Duodenal mucosa (tissue), 2 donors: ENCODE results near the gene SOCS7.

Experiments used
- H3K27ac ChIP-seq: one replicate; pipeline ENCODE4 v1.7.0; 2013; ENCODE audit warnings: low read depth, low read length
- H3K27me3 ChIP-seq, 2 donors: one replicate each; pipeline ENCODE4 v1.7.0; 2013; ENCODE audit warnings: low read length in 2 of 2, control low read depth in 1 of 2; ENCODE audit not compliant: insufficient read depth in 2 of 2, control insufficient read depth in 1 of 2
- H3K36me3 ChIP-seq, 2 donors: one replicate each; pipeline ENCODE4 v1.7.0; 2013; ENCODE audit warnings: low read length in 2 of 2, control low read depth in 1 of 2; ENCODE audit not compliant: insufficient read depth in 2 of 2, control insufficient read depth in 1 of 2
- H3K4me1 ChIP-seq, 2 donors: one replicate each; pipeline ENCODE4 v1.7.0; 2013; ENCODE audit warnings: low read length in 2 of 2, control low read depth in 1 of 2; ENCODE audit not compliant: insufficient read depth in 2 of 2, control insufficient read depth in 1 of 2
- H3K4me3 ChIP-seq, 2 donors: one replicate each; pipeline ENCODE4 v1.7.0; 2013; ENCODE audit warnings: low read length in 2 of 2, low read depth in 1 of 2
- H3K9ac ChIP-seq, 2 donors: one replicate each; pipeline ENCODE4 v1.7.0; 2013; ENCODE audit warnings: low read length in 2 of 2, low read depth in 1 of 2
- H3K9me3 ChIP-seq, 2 donors: one replicate each; pipeline ENCODE4 v1.7.0; 2013; ENCODE audit warnings: low read length in 2 of 2, control low read depth in 1 of 2; ENCODE audit not compliant: control insufficient read depth in 1 of 2

Gene SOCS7

DNA sequence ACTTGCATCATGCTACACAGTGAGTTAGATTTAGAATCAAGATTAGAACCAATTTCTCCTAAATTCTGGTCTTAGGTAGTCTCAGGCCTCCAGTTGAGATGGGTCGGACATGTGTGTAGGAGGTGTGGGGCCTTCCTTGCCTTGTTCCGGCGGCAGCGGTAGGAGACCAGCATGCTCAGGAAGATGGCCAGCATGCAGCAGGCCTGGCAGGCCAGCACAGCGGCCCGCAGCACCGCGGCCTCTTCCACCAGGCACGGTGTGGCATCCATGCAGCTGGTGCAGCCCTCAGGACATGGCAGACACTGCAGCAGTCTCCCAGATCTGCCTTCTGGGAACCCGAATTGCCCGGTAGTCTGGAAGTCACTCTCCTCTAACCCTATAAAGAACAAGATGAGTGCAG, 14.8 kb upstream of the SOCS7 start:
- H3K4me1 ChIP-seq = peaks cover 0 to 9% of the 10 kb centered on the region in 2 donors
- H3K4me3 ChIP-seq = no peak overlapping the region
- no peak overlapping the region for H3K27ac ChIP-seq
- H3K9ac ChIP-seq = no peak overlapping the region
- H3K9me3 ChIP-seq = no peaks in the 10 kb centered on the region
- no peaks in the 10 kb centered on the region for H3K36me3 ChIP-seq
- H3K27me3 ChIP-seq = no peaks in the 10 kb centered on the region

- Histone ChIP-seq H3K4me1 (peaks cover 0 to 9% of the 10 kb centered on the region in 2 donors), H3K4me3 (no peak overlapping the region), H3K27me3 (no peaks in the 10 kb centered on the region), H3K27ac (no peak overlapping the region), H3K9me3 (no peaks in the 10 kb centered on the region), H3K36me3 (no peaks in the 10 kb centered on the region), H3K9ac (no peak overlapping the region)
Measured at GRCh38 chr17:38338053-38338452, 13.6 kb upstream of the SOCS7 start.

GRCh38 chr17:38338535-38338934, 13.1 kb upstream of the SOCS7 start:
- no peak overlapping the region for H3K27ac ChIP-seq

GRCh38 chr17:38339891-38340290, 11.8 kb upstream of the SOCS7 start:
- Histone ChIP-seq H3K36me3 (no peaks in the 10 kb centered on the region), H3K27me3 (peaks cover 4 to 8% of the 10 kb centered on the region in 2 donors), H3K9ac (no peak overlapping the region), H3K4me1 (peaks cover 0 to 9% of the 10 kb centered on the region in 2 donors), H3K9me3 (no peaks in the 10 kb centered on the region), H3K27ac (no peak overlapping the region), H3K4me3 (no peak overlapping the region)

More at GRCh38 chr17:38338535-38338934, 13.1 kb upstream of the SOCS7 start:
- no peak overlapping the region for H3K9ac ChIP-seq
- no peaks in the 10 kb centered on the region for H3K9me3 ChIP-seq
- H3K36me3 ChIP-seq = no peaks in the 10 kb centered on the region
- no peaks in the 10 kb centered on the region for H3K27me3 ChIP-seq
- H3K4me1 ChIP-seq = peaks cover 0 to 9% of the 10 kb centered on the region in 2 donors
- no peak overlapping the region for H3K4me3 ChIP-seq

DNA sequence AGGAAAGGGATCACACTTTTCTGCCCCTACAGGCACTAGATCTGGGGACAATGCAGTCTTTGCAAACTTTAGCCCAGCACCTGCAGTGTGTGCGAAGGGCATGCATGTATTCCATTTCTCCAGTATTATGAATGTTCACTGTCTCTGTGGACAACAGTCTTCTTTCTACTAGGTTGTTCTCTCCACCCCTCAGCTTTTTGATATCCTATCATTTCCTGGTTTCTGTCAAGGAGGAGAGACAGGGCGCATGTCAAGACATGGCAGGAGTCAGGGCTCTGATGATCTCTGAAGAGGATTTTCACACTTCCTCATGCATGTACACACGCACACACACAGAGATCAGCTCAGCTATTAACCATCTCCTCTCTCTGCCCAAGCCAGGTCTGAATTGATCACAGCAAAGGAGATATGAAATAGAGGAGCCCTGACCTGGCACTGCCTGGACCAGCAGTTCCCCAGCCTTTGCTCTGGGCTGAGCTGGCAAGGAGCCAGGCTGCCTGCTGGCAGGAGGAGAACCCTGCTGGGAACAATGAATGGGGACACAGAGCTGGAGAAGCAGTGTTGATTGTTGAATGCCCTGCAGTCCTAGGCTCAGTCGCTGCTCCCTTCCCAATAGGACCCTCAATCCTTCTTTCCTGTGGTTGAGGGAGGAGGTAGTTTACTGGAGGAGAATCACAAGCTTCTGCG, 10.5 kb upstream of the SOCS7 start:
- no peak overlapping the region for H3K9ac ChIP-seq
- no peaks in the 10 kb centered on the region for H3K9me3 ChIP-seq
- peaks cover 4 to 8% of the 10 kb centered on the region in 2 donors for H3K27me3 ChIP-seq
- H3K36me3 ChIP-seq = no peaks in the 10 kb centered on the region
- peaks cover 0 to 9% of the 10 kb centered on the region in 2 donors for H3K4me1 ChIP-seq
- no peak overlapping the region for H3K4me3 ChIP-seq
- H3K27ac ChIP-seq = no peak overlapping the region

- Histone ChIP-seq H3K9ac (no peak overlapping the region), H3K9me3 (no peaks in the 10 kb centered on the region), H3K36me3 (no peaks in the 10 kb centered on the region), H3K4me1 (peaks cover 0 to 9% of the 10 kb centered on the region in 2 donors), H3K27me3 (peaks cover 4 to 8% of the 10 kb centered on the region in 2 donors), H3K27ac (no peak overlapping the region), H3K4me3 (no peak overlapping the region)
Measured at GRCh38 chr17:38342886-38343607, 8.6 kb upstream of the SOCS7 start.

- H3K4me3 ChIP-seq = no peak within 1 kb of the TSS
- no peak within 1 kb of the TSS for H3K27ac ChIP-seq
- no peak within 1 kb of the TSS for H3K9ac ChIP-seq
- peaks cover 4 to 8% of the 10 kb centered on the region in 2 donors for H3K27me3 ChIP-seq
- H3K36me3 ChIP-seq = no peaks in the 10 kb centered on the region
- H3K9me3 ChIP-seq = no peaks in the 10 kb centered on the region
- H3K4me1 ChIP-seq = peaks cover 0 to 9% of the 10 kb centered on the region in 2 donors
Measured at GRCh38 chr17:38343608-38344419, 7.8 kb upstream of the SOCS7 start, which contains the start of gene GPR179. TSS of gene GPR179 (minus strand) at chr17:38343956. CDS start at chr17:38343789, 167 bp downstream.

DNA sequence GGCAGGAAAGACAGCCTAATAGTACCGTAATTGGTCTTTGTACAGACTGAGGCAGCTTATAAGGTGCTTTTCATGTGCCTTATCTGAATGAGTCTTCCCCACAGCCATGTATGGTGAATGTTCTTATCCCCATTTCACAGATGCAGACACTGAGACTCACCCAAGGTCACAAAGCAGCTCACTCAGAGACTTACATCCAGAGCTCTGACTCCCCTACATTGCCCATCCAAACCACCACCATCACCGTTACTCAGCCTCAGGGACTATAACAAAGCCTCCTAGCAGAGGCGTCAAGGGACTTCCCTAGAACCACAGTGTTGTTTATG, 7.3 kb upstream of the SOCS7 start:
- Histone ChIP-seq H3K36me3 (no peaks in the 10 kb centered on the region), H3K9ac (no peak overlapping the region), H3K4me3 (no peak overlapping the region), H3K9me3 (no peaks in the 10 kb centered on the region), H3K27me3 (peaks cover 4 to 8% of the 10 kb centered on the region in 2 donors), H3K4me1 (peaks cover 0 to 9% of the 10 kb centered on the region in 2 donors), H3K27ac (no peak overlapping the region)

DNA sequence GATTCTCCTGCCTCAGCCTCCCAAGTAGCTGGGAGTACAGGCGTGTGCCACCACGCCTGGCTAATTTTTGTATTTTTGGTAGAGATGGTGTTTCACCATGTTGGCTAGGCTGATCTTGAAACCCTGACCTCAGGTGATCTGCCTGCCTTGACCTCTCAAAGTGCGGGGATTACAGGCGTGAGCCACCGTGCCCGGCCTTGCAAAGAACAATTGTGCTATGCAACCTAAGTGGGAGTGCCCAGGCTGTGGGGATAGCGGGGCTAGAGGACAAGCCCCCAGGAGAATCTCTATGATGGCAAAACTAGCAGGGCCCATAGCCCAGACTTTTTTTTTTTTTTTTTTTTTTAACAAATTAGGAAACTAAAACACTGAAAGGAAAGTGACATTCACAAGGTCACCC, 5.9 kb upstream of the SOCS7 start:
- H3K27ac ChIP-seq = no peak overlapping the region
- no peak overlapping the region for H3K4me3 ChIP-seq
- no peaks in the 10 kb centered on the region for H3K9me3 ChIP-seq
- H3K4me1 ChIP-seq = peaks cover 0 to 9% of the 10 kb centered on the region in 2 donors
- H3K9ac ChIP-seq = no peak overlapping the region
- no peaks in the 10 kb centered on the region for H3K36me3 ChIP-seq
- peaks cover 4 to 8% of the 10 kb centered on the region in 2 donors for H3K27me3 ChIP-seq
